OCI-LY7 (cell line): ENCODE results near the gene CLMP.

Experiments used
- CTCF ChIP-seq: fragments of 200-600 bp; sonication (generic); conservative IDR thresholded peaks from 2 replicates; pipeline ENCODE4 v1.5.1; 2014; ENCODE audit warnings: mild to moderate bottlenecking, antibody characterized with exemption, low read length, moderate library complexity, mixed read lengths
- EZH2phosphoT487 ChIP-seq: fragments of 200-600 bp; sonication (generic); IDR thresholded peaks from 2 replicates; pipeline ENCODE4 v1.6.1; 2018; ENCODE audit warnings: low read depth, borderline replicate concordance, mild to moderate bottlenecking, mixed run types, antibody characterized with exemption, low read length, moderate library complexity, mixed read lengths

- TF ChIP-seq CTCF (no peak), EZH2phosphoT487 (no peak)
Measured at GRCh38 chr11:123180574-123180973, 14.5 kb downstream of the CLMP start.
